ENCODE data around the gene C16orf86.

GRCh38 chr16:67641779-67642708 lies 24.6 kb upstream of the C16orf86 start:
- TF ChIP-seq RAD21 (IDR thresholded peaks at IDR 0.05 in 1 of 2, conservative IDR thresholded peaks at IDR 0.05 in 1 of 2; ENCODE audit: low read depth in 2 of 2, low read length in 2 of 2), result no peak
- no peak for TF ChIP-seq RXRA (IDR thresholded peaks at IDR 0.05; ENCODE audit: insufficient read depth, low read depth, low read length)
- TF ChIP-seq TAF7 (optimal IDR thresholded peaks at IDR 0.05; ENCODE audit: borderline replicate concordance, low read depth, low read length), result no peak
- no peak for TF ChIP-seq SP1 (IDR thresholded peaks at IDR 0.05; ENCODE audit: low read depth, low read length)

Measured in H1 (cell line).